Measurements from ENCODE around the gene C4BPA. TPM values are rescaled to one million over a fixed set of nuclear protein-coding genes. Genes with fewer than 3 reads are reported as not detected.
A peak's percentile ranks its signal among the peaks of the same experiment; 100 is the strongest.

The C4BPA gene
- total and polyA plus RNA-seq, 10 of the 15 experiments (the other 5 are each of a cell fraction or from before 2014, with no cell fraction given) = 0.31 TPM; not detected in 9

- CTCF ChIA-PET = interaction anchor here (0.9 to 2.8 kb wide), 3 partner anchors 208 to 318 kb away, joined by 3 to 12 read pairs (median 4); no protein-coding TSS in a partner anchor
- BruUV-seq (replicated peaks) = no TSS peak
- Histone ChIP-seq H3K9ac (ENCODE audit: control insufficient read depth, insufficient read depth, low read length) (no peak overlapping the region), H3K27me3 (replicated peaks in 1 of 2; ENCODE audit: control insufficient read depth in 2 of 2, insufficient read depth in 2 of 2, low read length in 1 of 2) (no peaks in the 10 kb centered on the region; a peak in 1 of 4 replicates), H3K36me3 (ENCODE audit: control insufficient read depth in 2 of 2, insufficient read depth in 2 of 2, low read length in 1 of 2) (no peaks in the 10 kb centered on the region), H3K4me3 (no peak overlapping the region), H2AFZ (ENCODE audit: control insufficient read depth, low read depth, low read length) (no peak overlapping the region), H3K4me2 (ENCODE audit: control insufficient read depth, insufficient read depth) (no peak overlapping the region), H3K9me3 (replicated peaks; ENCODE audit: control insufficient read depth, insufficient read depth, low read length) (no peaks in the 10 kb centered on the region), H4K20me1 (ENCODE audit: control insufficient read depth, insufficient read depth) (no peaks in the 10 kb centered on the region), H3K4me1 (ENCODE audit: control insufficient read depth, insufficient read depth, low read length) (no peaks in the 10 kb centered on the region), H3K79me2 (ENCODE audit: control insufficient read depth, insufficient read depth, low read length) (no peaks in the 10 kb centered on the region), H3K27ac (ENCODE audit: control insufficient read depth, insufficient read depth) (no peak overlapping the region)
- FAIRE-seq = no peak
- POLR2A ChIA-PET = no interaction called here
- no peak for ATAC-seq
- RAD21 ChIA-PET (ENCODE audit: unreplicated experiment) = interaction anchor here (1.5 kb wide), 1 partner anchor 223 kb away, joined by 7 read pairs; no protein-coding TSS in a partner anchor
- SMC1A ChIA-PET (ENCODE audit: uncharacterized antibody, unreplicated experiment) = interaction anchor here (0.7 to 2.7 kb wide), 2 partner anchors 224 to 637 kb away, joined by 3 to 15 read pairs; no protein-coding TSS in a partner anchor
- intact Hi-C loops (cut with micrococcal nuclease; ENCODE audit: unreplicated experiment) (loop anchor here (10.0 kb wide), 1 partner anchor 223 kb away; no protein-coding TSS in a partner anchor), in situ Hi-C loops (cut with MboI) (no loop called here)
- no peak for DNase-seq (ENCODE audit: low read depth, low spot score)
- TF ChIP-seq ZNF592 (IDR thresholded peaks at IDR 0.05) (no peak), TARDBP (IDR thresholded peaks at IDR 0.05; ENCODE audit: borderline replicate concordance) (no peak), MXI1 (IDR thresholded peaks at IDR 0.05; ENCODE audit: low read depth, low read length) (no peak), SMC3 (IDR thresholded peaks at IDR 0.05; ENCODE audit: borderline replicate concordance, low read length) (peak; percentile 41; the same call in 1 of the 2 replicates), POLR2A (IDR thresholded peaks at IDR 0.05; ENCODE audit: low read depth, low read length) (no peak), MEF2B (IDR thresholded peaks at IDR 0.05; ENCODE audit: partially characterized antibody, poor library complexity, severe bottlenecking) (no peak), REST (IDR thresholded peaks at IDR 0.05; ENCODE audit: low read depth, low read length) (no peak), RUNX3 (IDR thresholded peaks at IDR 0.05; ENCODE audit: low read length) (no peak), CTCF (IDR thresholded peaks at IDR 0.05 in 2 of 3, conservative IDR thresholded peaks at IDR 0.05 in 1 of 3; ENCODE audit: control insufficient read depth in 2 of 3, extremely low read depth in 1 of 3, insufficient read depth in 1 of 3, low read depth in 3 of 3, low read length in 3 of 3) (peak in 2 of 3 experiments; percentile 11 to 33; a peak in 2 of 6 replicates), POU2F2 (IDR thresholded peaks at IDR 0.05; ENCODE audit: borderline replicate concordance, low read depth, low read length) (no peak), ATF3 (IDR thresholded peaks at IDR 0.05; ENCODE audit: borderline replicate concordance, extremely low read depth, low read depth, low read length) (no peak), YBX1 (IDR thresholded peaks at IDR 0.05) (no peak), RAD51 (IDR thresholded peaks at IDR 0.05) (no peak), MEF2A (IDR thresholded peaks at IDR 0.05; ENCODE audit: insufficient read depth, low read depth, low read length) (no peak), NR2C2 (IDR thresholded peaks at IDR 0.05; ENCODE audit: borderline replicate concordance, control insufficient read depth, insufficient read length, low read depth) (no peak)
These were observed 77.8 kb downstream of the C4BPA start for GRCh38 chr1:207181847-207182246.
